Esophagus squamous epithelium (tissue), 5 donors: ENCODE results near the gene RAB8B. TPM values are rescaled to one million over a fixed set of nuclear protein-coding genes. Genes with fewer than 3 reads are reported as not detected.

ENCODE experiments used
- DNase-seq: peaks from one replicate; lab custom pipeline; 2025; lab: John Stamatoyannopoulos, UW
- H3K27ac ChIP-seq, 4 donors: fragments of 200-600 bp; sonication (generic); one replicate each; pipeline ENCODE4 v1.5.1; 2016 to 2019; ENCODE audit warnings: mild to moderate bottlenecking in 1 of 4
- H3K27me3 ChIP-seq, 4 donors: fragments of 200-600 bp; sonication (generic); 1 replicate in 3 of 4; 2 replicates in 1 of 4; pipeline versions ENCODE4 v1.5.1 to v1.6.0; 2017 to 2021; ENCODE audit warnings: antibody characterized with exemption in 1 of 4
- H3K36me3 ChIP-seq, 3 donors: fragments of 200-600 bp; sonication (generic); one replicate each; pipeline ENCODE4 v1.5.1; 2016 to 2019
- H3K4me1 ChIP-seq, 3 donors: fragments of 200-600 bp; sonication (generic); one replicate each; pipeline ENCODE4 v1.5.1; 2017 to 2019
- H3K4me3 ChIP-seq, 4 donors: fragments of 200-600 bp; sonication (generic); 1 replicate in 3 of 4; 2 replicates in 1 of 4; pipeline ENCODE4 v1.5.1; 2016 to 2019; ENCODE audit warnings: mild to moderate bottlenecking in 2 of 4, moderate library complexity in 1 of 4
- H3K9me3 ChIP-seq, 3 donors: fragments of 200-600 bp; sonication (generic); one replicate each; pipeline ENCODE4 v1.5.1; 2016 to 2019
- CTCF ChIP-seq, 6 experiments: fragments of 450-650 bp in 4 of 6; fragments of 200-600 bp in 2 of 6; sonication (generic) in 2 of 6; IDR thresholded peaks; one replicate each; pipeline ENCODE4 v1.5.1; 2016 to 2019; ENCODE audit warnings: antibody characterized with exemption in 6 of 6, mild to moderate bottlenecking in 4 of 6, moderate library complexity in 4 of 6
- POLR2A ChIP-seq, 4 donors: fragments of 450-650 bp; IDR thresholded peaks; one replicate each; pipeline ENCODE4 v1.6.1; 2017; ENCODE audit warnings: antibody characterized with exemption in 4 of 4, mild to moderate bottlenecking in 4 of 4, moderate library complexity in 3 of 4
- WGBS, 2 donors: methylation state at CpG; one replicate each; pipeline ENCODE4 v1.1.5; 2018; 5-methylcytosine and 5-hydroxymethylcytosine counted together
- intact Hi-C: fragments of 100-400 bp; cut with DNase I; formaldehyde crosslinking; loops from one replicate; pipeline ENCODE4 v1.15.0; 2022
- total RNA-seq, 4 donors: library from RNA; depleted of rRNA; stranded (reverse); fragments of >200 nt; gene quantifications; one replicate each; pipeline ENCODE4 v1.1.0, GENCODE V29; 2016
- donor health status: DM: yes; HTN: yes; CAD: no.

Gene RAB8B
- total RNA-seq, 4 donors from 2014 or later, result 3.1 to 22.7 (median 10.0) TPM

DNA sequence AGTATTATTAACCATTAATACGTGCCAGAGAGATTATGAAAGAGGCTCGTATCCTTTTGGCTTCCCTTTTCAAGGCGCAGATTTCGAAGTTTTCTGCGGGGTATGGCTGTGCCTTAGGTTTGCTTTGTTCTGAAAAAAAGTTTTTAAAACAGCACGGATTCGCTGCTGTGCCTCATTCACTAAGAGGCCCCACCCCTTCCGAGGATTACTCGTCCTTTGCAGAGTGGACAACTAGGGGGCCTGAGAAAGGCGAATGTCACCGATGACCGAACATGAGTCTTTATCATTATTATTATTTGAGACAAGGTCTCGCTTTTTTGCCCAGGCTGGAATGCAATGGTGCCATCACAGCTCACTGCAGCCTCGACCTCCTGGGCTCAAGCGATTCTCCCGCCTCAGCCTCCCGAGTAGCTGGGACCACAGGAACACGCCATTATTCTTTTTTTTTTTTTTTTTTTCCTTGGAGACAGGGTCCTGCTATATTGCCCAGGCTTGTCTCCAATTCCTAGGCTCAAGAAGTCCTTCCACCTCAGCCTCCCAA lies 31.4 kb upstream of the RAB8B start:
- WGBS, 2 donors, result 9 to 14% methylated on average over 18 of the region's 18 CpGs
- intact Hi-C loops, result no loop called here
- no peak for TF ChIP-seq POLR2A (IDR thresholded peaks at IDR 0.05)
- no peak for TF ChIP-seq CTCF (IDR thresholded peaks at IDR 0.05)

DNA sequence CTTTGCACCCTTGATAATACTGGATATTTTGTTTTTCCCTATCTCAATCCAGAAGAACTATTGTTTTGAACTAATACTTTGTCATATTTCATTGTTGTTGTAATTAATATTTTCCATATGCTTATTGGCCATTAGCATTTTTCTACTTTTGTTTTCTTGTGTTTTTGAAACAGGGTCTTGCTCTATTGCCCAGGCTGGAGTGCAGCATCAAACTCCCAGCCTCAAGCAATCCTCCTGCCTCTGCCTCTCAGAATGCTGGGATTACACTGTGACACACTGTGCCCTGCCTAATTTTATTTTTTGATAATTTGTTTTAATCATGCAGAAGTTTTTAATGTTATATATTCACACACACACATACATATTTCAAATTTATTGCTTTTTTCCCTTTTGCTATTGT lies 28.8 kb upstream of the RAB8B start:
- H3K4me3 ChIP-seq, result no peak overlapping the region
- no peaks in the 10 kb centered on the region for H3K27me3 ChIP-seq
- peaks cover 0 to 16% (median 4%) of the 10 kb centered on the region in 3 donors for H3K4me1 ChIP-seq
- no peaks in the 10 kb centered on the region for H3K9me3 ChIP-seq
- no peaks in the 10 kb centered on the region for H3K36me3 ChIP-seq
- TF ChIP-seq POLR2A (IDR thresholded peaks at IDR 0.05), result no peak
- no peak for TF ChIP-seq CTCF (IDR thresholded peaks at IDR 0.05)
- DNase-seq, result no peak
- no peak overlapping the region for H3K27ac ChIP-seq
- intact Hi-C loops, result loop anchor here (10.0 kb wide), 1 partner anchor 114 kb away; the partner anchor contains the start of gene APH1B

More for the DNA sequence above, 31.4 kb upstream of the RAB8B start:
- no peak for DNase-seq
- Histone ChIP-seq H3K4me1 (peaks cover 0 to 32% (median 6%) of the 10 kb centered on the region in 3 donors), H3K27ac (peak overlapping the region; percentile 91 to 97 (median 94)), H3K4me3 (peak overlapping the region; percentile 73 to 87 (median 77)), H3K9me3 (no peaks in the 10 kb centered on the region), H3K36me3 (peaks cover 0 to 26% (median 0%) of the 10 kb centered on the region in 3 donors), H3K27me3 (no peaks in the 10 kb centered on the region)

DNA sequence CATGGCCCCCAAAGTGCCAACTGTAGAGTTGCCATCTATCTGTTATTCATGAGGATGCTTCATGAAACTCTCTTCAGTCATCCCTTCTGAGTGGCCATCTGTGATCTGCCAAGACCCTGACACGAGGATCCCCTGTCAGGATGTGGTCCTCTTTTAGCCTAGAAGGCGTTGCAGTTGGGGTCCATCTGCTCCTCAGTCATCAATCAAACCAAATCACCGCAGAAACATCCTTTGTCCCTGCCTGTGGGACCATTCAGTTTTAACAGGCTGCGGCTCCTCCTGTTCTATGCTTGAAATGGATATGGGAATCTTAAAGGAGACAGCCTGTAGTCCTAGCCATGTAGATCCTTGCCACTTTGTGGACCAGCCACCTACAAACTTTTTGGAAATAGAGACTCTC lies 26.2 kb upstream of the RAB8B start:
- Histone ChIP-seq H3K27ac (no peak overlapping the region), H3K9me3 (no peaks in the 10 kb centered on the region), H3K4me3 (no peak overlapping the region), H3K27me3 (no peaks in the 10 kb centered on the region), H3K36me3 (no peaks in the 10 kb centered on the region), H3K4me1 (peaks cover 0 to 2% (median 1%) of the 10 kb centered on the region in 3 donors)
- TF ChIP-seq CTCF (IDR thresholded peaks at IDR 0.05) (no peak), POLR2A (IDR thresholded peaks at IDR 0.05) (no peak)
- DNase-seq, result no peak
- 78 to 81% methylated on average over 4 of the region's 4 CpGs for WGBS, 2 donors
- intact Hi-C loops, result loop anchor here (10.0 kb wide), 1 partner anchor 112 kb away; the partner anchor contains the start of gene APH1B

GRCh38 chr15:63165166-63165859 lies 24.1 kb upstream of the RAB8B start:
- TF ChIP-seq POLR2A (IDR thresholded peaks at IDR 0.05), result no peak
- no peak for TF ChIP-seq CTCF (IDR thresholded peaks at IDR 0.05)
- 78 to 87% methylated on average over 6 of the region's 6 CpGs for WGBS, 2 donors
- no peaks in the 10 kb centered on the region for H3K36me3 ChIP-seq
- no peak overlapping the region for H3K4me3 ChIP-seq
- no peak overlapping the region for H3K27ac ChIP-seq
- intact Hi-C loops, result loop anchor here (10.0 kb wide), 1 partner anchor 109 kb away; the partner anchor contains the start of gene APH1B
- H3K4me1 ChIP-seq, result no peaks in the 10 kb centered on the region
- H3K9me3 ChIP-seq, result no peaks in the 10 kb centered on the region
- H3K27me3 ChIP-seq, result no peaks in the 10 kb centered on the region
- DNase-seq, result no peak

GRCh38 chr15:63166219-63166618 lies 23.2 kb upstream of the RAB8B start:
- Histone ChIP-seq H3K4me3 (no peak overlapping the region), H3K27me3 (no peaks in the 10 kb centered on the region), H3K9me3 (no peaks in the 10 kb centered on the region), H3K4me1 (no peaks in the 10 kb centered on the region), H3K36me3 (no peaks in the 10 kb centered on the region), H3K27ac (no peak overlapping the region)
- intact Hi-C loops, result loop anchor here (10.0 kb wide), 1 partner anchor 109 kb away; the partner anchor contains the start of gene APH1B
- 84 to 100% methylated on average over 2 of the region's 2 CpGs for WGBS, 2 donors
- no peak for DNase-seq
- TF ChIP-seq CTCF (IDR thresholded peaks at IDR 0.05), result peak in 1 of 6 experiments; percentile 28
- no peak for TF ChIP-seq POLR2A (IDR thresholded peaks at IDR 0.05)
